Measurements from ENCODE around the gene RCAN2.
"Not testable (repeated sequence)": the region's sequence is repeated elsewhere in the genome, so short reads cannot be mapped to it uniquely, and the experiment has no call there.

RCAN2 gene

DNA sequence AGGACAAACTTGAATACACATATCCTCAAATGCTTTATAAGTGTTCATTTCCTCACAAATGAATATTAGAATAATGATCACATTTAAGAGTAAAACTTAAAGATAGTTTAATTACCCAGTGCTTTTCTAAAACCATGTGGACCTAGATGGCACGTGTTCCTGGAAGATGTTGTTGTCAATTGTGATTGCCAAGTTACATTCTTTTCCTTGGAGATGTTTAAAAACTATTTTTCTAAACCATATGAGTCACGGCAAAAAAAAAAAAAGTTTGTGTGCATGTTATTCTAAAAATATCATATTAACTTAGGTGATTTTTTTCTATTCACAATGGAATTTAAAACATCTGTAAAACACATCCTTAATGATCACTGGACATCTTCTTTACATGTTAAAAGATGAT lies 51.1 kb downstream of the RCAN2 start:
- ATAC-seq = no peak

DNA sequence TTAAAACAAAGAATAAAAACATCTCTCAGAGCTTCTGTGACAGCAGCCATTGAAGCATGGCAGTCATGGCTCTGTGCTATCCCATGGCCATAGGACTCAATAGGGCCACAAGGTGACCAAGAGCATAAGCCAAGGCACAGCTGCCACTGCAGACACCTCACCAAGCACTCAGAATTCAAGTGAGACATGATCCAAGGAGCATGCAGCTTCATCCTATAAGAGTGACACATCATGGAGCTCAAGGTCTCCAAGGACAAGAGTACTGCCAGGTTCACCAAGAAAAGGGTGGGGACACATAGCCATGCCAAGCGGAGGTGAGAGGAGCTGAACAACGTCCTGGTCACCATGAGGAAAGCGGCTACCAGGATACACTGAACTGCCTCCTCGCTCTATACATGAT lies 53.0 kb downstream of the RCAN2 start:
- ATAC-seq = no peak

DNA sequence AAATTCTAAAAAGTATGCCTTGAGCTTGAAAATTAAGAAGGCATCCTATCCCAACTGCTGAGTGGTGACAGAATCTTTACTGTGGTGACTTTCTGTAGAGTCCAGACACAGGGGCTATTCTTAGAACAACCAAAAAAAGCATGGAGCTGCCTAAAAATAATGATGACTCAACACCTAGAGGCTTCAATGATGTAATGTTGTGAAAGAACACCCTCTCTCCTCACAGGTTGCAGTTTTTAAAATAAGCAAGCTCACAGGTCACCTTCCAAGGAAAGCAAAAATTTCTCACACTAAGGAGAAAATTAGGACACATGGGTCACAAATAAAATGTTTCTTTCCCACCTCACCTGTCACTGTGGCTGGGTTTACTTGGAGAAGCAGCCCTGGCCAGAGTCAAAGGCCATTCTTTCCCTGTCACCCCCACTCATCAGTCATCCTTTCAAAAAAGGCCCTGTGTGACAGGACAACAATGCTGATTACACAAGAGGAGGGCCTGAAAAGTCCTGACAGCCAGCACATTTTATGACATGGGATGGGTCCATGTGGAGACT lies 53.5 kb downstream of the RCAN2 start:
- ATAC-seq = no peak

DNA sequence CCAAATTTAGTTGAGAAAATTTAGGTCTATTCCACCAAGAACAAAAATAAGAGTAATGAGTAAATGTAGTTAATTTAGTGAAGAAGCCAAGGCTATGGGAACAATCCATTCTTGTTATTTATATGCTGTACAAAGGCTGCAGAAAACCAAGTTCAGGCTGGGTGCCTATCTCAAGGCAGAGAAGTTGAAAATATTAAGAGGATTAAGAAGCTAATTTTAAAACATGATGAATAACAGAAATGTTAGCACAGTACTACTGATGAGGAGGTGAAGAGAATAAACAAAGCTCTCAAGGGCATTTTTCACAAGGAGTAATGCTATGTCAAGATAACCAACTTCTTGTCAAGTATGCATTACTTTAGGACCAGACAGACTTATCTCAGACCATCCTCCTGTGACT lies 68.6 kb downstream of the RCAN2 start:
- no peak for ATAC-seq

DNA sequence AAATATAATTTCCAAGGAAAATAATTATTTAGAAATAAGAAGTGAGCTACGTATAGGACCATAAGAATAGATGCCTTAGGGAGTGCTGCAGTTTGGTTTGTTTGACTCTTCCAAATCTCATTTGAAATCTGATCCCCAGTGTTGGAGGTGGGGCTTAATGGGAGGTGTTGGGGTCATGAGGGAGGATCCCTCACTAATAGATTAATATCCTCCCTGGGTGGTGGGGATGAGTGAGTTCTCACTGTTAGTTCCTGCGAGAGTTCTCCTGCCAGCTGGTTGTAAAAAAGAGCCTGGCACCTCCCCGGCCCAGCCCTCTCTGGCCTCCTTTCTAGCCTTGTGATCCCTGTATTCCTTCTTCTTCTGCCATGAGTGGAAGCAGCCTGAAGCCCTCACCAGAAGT lies 69.3 kb downstream of the RCAN2 start:
- ATAC-seq = no peak

DNA sequence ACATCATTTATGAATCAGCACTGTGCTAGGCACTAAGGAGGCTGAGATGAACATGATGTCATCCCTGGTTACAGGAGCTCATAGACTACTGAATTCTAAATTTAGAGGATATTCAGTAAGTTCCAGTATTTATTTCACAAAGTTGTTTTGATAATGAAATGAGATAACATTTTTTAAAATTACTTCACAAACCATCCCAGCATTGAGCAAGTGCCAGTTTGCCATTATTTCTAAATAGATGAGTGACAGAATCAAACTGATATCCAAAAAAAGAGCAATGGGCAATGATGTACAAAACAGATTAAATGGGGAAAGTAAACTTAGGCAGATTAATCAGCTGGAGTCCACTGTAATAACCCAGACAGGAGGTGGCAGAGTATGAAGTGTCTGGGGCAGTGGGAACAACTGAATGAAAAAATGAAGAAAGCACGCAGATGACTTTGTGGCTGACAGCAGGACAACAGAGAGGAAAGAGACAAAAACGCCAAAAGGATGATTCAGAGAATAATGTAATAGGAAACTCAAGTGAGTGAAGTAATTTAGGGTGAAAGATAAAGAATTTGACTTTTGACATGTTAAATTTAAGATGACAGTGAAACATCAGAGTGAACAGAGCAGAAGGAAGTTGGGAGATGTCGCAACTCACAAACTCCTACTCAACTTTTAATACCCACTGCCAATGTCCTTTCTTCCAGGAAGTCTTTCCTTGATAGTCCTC lies 70.2 kb downstream of the RCAN2 start:
- ATAC-seq = no peak

DNA sequence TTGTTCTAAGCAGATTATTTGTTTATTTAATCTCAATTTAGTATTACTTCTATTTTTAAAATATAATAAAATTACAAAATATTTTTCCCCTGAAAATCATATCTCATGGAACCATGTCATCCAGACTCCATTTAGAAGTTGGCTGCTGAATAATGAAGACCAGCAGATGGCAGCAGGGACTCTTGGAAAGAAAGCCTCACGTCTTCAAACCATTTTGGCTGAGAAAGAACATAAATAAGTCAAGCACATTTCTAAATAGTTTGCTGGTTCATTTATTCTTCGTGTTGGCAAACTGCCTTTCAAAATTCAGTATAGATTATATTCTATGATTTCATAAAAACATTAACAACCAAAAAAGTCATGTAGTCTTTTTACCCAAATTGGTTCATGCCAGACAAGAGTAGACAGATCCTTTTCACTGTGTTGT lies 71.7 kb downstream of the RCAN2 start:
- ATAC-seq = no peak

DNA sequence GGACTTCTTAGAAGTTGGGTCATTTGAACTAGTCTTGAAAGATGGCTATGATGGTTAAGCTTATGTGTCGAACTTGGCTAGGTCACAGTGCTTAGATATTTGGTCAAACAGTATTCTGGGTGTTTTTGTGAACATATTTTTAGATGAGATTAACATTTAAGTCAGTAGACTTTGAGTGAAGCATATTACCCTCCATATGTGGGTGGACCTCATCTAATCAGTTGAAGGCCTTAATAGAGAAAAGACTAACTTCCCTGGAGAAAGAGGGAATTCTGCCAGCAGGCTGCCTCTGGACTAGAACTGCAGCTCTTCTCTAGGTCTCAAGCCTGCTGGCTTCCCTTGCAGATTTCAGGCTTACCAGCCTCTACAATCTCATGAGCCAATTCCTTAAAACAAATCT lies 76.9 kb downstream of the RCAN2 start:
- no peak for ATAC-seq

DNA sequence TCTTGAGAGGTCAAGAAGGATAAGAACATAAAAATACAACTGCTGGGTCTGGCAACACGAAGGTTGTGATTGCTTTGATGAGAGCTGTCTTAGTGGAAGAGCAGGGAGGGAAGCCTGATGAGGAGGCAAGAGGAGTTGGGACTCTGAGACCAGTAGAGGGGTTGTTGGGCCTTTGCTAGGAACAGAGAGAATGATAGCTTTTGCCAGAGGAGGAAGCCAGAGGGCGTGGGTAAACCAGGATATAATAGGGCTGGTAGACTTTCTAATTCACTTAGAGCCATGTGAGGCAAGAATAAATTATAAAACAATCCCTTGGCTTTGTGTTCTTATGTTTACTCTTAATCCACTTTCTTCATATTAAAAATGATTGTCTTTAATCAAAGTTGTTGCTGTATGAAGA lies 78.6 kb downstream of the RCAN2 start:
- no peak for ATAC-seq

DNA sequence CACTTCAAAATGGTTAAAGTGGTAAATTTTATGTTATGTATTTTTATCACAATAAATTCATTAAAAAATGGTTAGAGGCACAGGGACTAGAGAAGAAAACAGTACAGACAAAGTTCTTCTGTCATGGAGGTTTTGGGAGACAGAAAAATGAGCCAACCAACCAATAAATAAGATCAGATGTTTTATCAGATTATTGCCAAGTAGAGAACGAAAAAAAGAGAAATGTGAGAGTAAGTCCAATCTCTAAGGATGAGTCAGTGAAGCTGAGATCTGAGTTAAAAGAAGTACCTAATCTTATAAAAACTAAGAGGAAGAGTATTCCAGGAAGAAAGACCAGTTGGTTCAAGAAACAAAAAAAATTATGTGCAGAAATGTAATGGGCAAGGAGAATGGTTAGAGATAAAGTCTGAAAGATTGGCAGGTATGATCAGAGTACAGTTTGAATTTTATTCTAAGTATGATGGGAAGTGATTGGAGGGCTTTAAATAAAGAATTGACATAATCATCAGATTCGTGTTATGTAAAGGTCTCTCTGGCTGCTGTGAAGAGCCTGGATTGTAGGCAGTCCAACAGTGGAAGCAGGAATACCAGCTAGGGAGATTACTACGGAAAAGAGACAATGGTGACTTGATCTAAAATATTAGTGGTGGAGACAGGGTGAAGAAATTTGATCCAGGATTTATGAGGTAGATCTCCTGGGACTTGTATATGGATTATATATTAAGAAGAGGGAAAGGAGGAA lies 79.6 kb downstream of the RCAN2 start:
- ATAC-seq = no peak

DNA sequence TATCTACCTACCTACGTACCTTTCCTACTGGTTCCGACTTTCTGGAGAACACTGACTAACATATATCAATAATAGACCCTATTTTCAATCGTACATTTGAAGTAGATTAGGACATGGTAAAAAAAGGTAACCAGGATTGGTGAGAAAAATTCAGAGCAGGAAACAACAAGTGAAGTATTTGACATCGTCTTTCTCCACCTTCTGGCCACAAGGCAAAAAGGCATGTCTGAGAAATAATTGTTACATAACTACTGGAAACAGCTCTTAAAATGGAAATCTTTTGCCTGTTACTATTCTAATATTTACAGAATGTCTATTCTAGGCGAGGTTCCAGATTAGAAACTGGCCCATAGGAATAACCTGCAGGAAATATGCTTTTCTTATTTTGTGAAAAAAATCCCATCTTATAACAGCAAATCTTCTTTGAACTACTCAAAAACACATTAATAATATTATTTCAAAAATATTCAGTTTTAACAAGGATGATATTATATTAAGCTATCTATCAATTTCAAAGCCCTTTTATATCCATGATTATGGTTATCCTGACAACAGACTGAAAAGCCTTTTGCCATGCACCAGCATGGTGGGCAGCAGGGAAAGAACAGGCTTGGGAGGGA lies 80.8 kb downstream of the RCAN2 start:
- no peak for ATAC-seq

DNA sequence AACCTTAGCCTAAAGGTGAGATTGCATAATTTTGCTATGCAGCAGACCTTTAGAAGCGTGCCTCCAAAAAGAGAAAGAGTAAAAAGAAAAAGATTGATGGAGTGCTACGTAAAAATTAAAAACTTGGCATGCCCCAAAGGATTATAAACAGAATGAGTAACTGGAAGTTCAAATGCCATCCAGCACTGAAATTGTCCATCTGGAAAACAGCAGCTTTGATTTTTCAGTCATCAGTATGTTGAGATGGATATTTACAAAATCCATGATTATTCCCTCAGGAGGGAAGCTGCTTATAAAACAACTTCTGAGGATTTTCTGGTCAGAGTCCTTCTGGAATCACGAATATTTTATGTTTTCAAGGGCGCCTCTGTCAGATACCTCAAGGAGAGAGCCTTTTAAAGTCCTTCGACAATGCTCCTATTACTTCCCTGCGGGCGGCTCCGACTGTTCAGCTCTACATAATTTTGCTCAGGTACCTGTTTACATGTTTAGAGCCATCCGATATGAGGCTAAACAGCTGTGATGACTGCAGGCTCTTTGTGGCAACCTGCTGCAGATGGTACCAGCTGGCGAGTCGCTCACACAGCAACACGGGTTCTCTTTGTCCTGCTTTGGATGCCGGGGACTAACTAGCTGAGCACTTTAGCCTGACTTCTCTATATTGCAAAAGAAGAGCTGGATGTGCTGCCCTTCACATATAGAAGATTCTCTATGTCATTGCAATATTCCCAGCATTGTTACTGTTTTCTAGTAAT lies 83.3 kb downstream of the RCAN2 start:
- no peak for ATAC-seq

DNA sequence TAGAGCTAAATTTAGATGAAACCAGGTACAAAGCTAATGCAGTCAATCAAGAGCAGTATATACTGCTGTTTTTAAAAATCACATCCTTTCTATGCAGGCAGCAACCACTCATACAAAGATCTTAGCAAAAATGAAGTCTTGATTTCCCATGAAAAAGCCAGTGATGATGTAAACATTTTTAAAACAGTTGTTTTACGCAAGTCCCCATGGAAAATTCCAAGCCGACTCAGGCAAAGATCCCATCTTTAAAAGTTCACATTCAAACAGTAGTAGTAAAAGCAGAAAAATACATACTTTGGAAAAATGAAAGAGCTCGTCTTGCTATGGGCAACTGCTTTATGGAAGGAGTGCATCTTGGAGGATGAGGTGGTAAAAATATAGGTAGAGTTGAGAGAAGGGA lies 84.0 kb downstream of the RCAN2 start:
- ATAC-seq = no peak

DNA sequence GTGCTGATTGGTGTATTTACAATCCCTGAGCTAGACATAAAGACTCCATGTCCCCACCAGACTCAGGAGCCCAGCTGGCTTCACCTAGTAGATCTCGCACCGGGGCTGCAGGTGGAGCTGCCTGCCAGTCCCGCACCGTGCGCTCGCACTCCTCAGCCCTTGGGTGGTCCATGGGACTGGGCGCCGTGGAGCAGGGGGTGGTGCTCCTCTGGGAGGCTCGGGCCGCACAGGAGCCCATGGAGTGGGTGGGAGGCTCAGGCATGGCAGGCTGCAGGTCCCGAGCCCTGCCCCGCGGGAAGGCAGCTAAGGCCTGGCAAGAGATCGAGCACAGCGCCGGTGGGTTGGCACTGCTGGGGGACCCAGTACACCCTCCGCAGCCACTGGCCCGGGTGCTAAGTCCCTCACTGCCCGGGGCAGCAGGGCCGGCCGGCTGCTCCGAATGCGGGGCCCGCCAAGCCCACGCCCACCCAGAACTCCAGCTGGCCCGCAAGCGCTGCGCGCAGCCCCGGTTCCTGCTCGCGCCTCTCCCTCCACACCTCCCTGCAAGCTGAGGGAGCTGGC lies 85.5 kb downstream of the RCAN2 start:
- not testable (repeated sequence) for ATAC-seq

DNA sequence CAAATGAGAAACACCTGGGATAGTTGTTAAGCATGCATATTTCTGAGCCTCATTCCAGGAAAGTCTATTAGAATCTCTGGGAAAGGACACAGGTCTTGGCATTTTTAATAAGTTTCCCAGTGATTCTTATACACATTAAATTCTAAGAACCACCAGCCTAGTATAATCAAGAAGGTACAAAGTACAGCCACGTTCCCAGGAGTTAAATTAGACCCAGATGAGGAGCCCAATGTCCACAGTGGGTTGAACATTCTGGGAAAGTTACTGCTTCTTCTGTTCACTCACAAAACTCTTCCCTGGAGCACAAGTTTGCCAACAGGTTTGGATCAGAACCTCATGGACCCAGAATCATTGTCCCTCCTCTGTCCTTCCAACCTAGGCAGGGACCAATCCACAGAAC lies 90.4 kb downstream of the RCAN2 start:
- no peak for ATAC-seq

DNA sequence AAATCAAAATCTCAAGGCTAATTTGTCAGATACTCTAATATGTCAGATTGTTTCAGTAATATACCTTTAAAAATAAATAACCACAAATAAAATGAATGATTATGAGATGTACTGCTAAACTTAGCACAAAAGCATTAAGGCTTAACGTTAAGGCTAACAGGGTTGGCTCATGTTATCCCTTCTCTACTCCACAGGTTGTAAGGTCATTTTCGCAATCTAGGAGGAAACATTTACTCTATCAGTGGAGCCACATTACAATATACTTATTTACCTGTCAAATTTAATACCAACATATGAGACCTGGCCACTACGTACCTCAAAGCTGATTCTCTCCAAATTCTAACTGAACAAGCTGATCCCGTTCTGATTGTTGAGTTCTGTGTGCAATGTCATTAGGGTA lies 95.7 kb downstream of the RCAN2 start:
- no peak for ATAC-seq

DNA sequence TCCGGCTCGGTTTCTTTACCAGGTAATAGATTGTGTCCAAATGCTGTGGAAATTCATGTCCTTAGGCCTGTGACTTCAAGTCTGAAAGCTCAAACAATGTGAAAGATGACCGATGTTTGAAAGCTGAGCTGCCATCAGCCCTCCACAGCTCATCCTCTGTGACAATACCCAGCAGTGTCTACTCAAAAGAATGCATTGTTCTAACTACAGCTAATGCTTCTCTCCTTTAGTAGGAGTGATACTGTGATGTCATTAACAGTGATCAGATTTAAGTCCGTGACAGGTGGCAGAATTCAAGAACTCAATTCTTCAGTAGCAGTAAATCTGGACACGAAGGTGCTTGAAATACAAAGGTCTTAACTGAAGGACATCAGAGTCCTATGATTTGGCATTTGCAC lies 97.3 kb downstream of the RCAN2 start:
- ATAC-seq = no peak

DNA sequence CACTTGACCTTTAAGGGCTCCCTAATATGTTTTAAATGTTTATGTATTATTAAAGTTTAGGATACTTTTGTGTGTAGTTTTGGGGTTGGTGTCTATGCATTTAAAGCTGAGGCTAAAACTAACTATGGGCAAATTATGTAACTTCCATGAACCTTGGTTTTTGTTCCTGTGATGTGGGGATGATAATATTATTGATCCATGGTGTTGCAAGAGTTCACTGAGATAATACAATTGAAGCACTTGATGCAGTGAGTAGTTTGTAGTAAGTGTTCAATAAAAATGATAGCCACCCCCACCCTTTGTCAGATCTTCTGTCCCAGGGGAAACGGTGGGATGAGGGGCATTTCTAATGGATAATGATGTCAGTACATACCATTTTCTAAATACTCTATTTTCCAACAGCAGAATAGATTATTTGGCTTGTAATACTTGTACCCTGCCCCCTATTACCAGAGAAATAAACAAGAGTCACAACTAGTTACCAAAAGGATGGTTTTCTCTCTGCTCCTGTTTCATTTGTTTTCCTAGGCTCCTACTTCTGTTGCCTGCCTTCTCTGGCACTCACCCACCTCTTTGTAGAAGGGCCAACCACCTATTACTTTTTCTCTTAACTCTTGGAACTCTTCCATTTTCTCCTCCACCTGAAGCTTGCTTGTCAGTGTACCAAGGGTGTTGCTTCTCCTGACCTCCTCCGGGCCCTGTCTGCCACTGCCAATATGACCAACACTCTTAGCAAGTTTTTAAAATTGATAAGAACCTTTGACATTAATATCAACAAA lies 97.9 kb downstream of the RCAN2 start:
- no peak for ATAC-seq

DNA sequence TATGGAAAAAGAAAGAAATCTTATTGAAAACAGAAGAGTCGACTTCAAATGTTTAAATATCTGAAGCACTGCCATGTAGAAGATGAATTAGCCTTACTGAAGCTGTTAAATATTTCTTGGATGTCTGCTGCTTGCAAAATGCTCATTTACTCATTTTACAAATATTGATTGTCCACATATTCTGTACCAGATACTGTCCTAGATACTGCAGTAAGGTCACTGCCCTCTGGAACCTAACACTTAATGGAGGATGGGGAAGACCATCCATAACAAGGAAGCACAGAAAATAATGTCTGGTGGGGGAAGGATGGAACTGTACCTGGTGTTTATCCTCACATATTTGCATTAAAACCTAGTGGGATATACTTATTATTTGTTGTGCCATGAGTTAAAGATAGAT lies 99.0 kb downstream of the RCAN2 start:
- no peak for ATAC-seq

DNA sequence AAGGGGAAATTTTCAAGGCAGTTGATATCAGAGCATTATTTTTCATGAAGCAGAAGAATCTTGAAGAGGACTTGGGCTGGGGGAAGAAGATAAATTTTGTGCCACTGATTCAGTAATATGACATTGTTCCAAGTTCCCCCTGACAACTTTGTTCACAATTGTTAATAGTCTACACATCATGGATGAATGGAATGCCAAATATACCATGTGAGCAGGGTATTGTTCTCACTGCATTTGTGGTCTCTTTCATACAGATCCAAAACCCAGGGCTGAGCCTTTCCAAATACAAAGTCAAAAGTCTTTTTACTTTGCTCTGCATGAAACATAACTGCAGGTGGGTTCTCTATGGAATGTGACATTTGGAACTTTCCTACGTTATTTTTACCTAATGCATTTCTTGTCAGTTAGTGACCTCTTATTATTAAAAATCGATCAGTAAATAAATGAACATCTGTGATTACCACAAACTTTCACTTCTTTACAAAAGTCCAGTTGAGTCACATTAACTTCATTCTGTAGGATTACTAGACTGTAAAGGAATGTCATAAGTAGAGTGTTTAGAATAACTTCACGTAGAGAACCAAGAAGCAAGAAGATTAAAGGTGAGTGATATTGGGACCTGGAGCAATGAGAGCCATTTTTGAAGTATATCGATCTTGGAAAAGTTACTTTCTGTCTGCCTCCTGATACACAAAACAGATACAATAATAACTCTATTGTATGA lies 100.9 kb downstream of the RCAN2 start:
- ATAC-seq = no peak

DNA sequence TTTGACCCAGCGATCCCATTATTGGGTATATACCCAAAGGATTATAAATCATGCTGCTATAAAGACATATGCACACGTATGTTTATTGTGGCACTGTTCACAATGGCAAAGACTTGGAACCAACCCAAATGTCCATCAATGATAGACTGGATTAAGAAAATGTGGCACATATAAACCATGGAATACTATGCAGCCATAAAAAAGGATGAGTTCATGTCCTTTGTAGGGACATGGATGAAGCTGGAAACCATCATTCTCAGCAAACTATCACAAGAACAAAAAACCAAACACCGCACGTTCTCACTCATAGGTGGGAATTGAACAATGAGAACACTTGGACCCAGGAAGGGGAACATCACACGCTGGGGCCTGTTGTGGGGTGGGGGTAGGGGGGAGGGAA lies 103.5 kb downstream of the RCAN2 start:
- ATAC-seq = not testable (repeated sequence)

Data from activated CD4-positive, CD25-positive, alpha-beta regulatory T cell treated with anti-CD3 and anti-CD28 coated beads, Interleukin-2, amount 50 U/mL, for 24 hours (primary cell).